HEK293 (cell line): ENCODE data around the gene PCDHGA5.

Experiments used
- CTCF ChIA-PET: fragments of 350-600 bp; formaldehyde crosslinking; extraction: SDS; loops from one replicate; lab custom pipeline; 2021; ENCODE audit warnings: antibody characterized with exemption; lab: Yijun Ruan, JAX
- POLR2A ChIA-PET: fragments of 300-600 bp; formaldehyde crosslinking; extraction: SDS; loops from one replicate; lab custom pipeline; 2020; ENCODE audit warnings: antibody characterized with exemption, inconsistent platforms; lab: Yijun Ruan, JAX
- H3K27ac ChIP-seq: fragments of 200-500 bp; sonication (Bioruptor generic); 2 replicates; pipeline ENCODE4 v1.5.1; 2014; ENCODE audit warnings: low read depth, low read length, control low read depth, inconsistent platforms; ENCODE audit errors: extremely low read depth
- H3K36me3 ChIP-seq, 2 experiments: fragments of 200-500 bp in 1 of 2; sonication (Bioruptor generic) in 1 of 2; 1 replicate in 1 of 2; 2 replicates in 1 of 2; pipeline ENCODE4 v1.5.1; 2014 to 2017; ENCODE audit warnings: inconsistent platforms in 2 of 2, low read length in 2 of 2; ENCODE audit not compliant: control insufficient read depth in 2 of 2, insufficient read depth in 1 of 2
- H3K4me1 ChIP-seq: fragments of 200-500 bp; sonication (Bioruptor generic); 2 replicates; pipeline ENCODE4 v1.5.1; 2014; ENCODE audit warnings: mild to moderate bottlenecking, low read length, inconsistent platforms; ENCODE audit not compliant: control insufficient read depth, insufficient read depth
- H3K4me3 ChIP-seq: 2 replicates; pipeline ENCODE4 v1.5.1; 2011; ENCODE audit warnings: low read depth, mild to moderate bottlenecking, control low read depth, low read length, moderate library complexity
- H3K9me3 ChIP-seq: fragments of 200-500 bp; sonication (Bioruptor generic); 2 replicates; pipeline ENCODE4 v1.5.1; 2014; ENCODE audit warnings: low read depth, low read length, inconsistent platforms; ENCODE audit not compliant: control insufficient read depth, insufficient read depth
- BCL11A ChIP-seq: fragments of 450-650 bp; formaldehyde crosslinking; IDR thresholded peaks from 2 replicates; pipeline ENCODE4 v1.5.1; 2016; ENCODE audit warnings: low read depth, missing biosample characterization, missing genetic modification characterization
- BCL11B ChIP-seq: fragments of 450-650 bp; formaldehyde crosslinking; IDR thresholded peaks from 2 replicates; pipeline ENCODE4 v1.5.1; 2016; ENCODE audit warnings: low read depth, missing biosample characterization, missing genetic modification characterization
- HOXA7 ChIP-seq: sonication (generic); formaldehyde crosslinking; IDR thresholded peaks from 2 replicates; pipeline ENCODE4 v1.8.1; 2022; ENCODE audit warnings: missing genetic modification reagents, borderline replicate concordance
- SCRT2 ChIP-seq: fragments of 450-650 bp; formaldehyde crosslinking; IDR thresholded peaks from 2 replicates; pipeline ENCODE4 v1.5.1; 2016; ENCODE audit warnings: missing biosample characterization, missing genetic modification characterization
- TSHZ1 ChIP-seq: fragments of 450-650 bp; formaldehyde crosslinking; IDR thresholded peaks from 2 replicates; pipeline ENCODE4 v1.5.1; 2016; ENCODE audit warnings: missing biosample characterization, missing genetic modification characterization, borderline replicate concordance
- YY1 ChIP-seq: fragments of 450-650 bp; formaldehyde crosslinking; IDR thresholded peaks from 2 replicates; pipeline ENCODE4 v1.5.1; 2018; ENCODE audit warnings: missing biosample characterization, missing genetic modification characterization
- ZBTB10 ChIP-seq: fragments of 450-650 bp; formaldehyde crosslinking; IDR thresholded peaks from 2 replicates; pipeline ENCODE4 v1.5.1; 2016; ENCODE audit warnings: missing biosample characterization, missing genetic modification characterization
- ZBTB20 ChIP-seq: fragments of 450-650 bp; formaldehyde crosslinking; IDR thresholded peaks from 2 replicates; pipeline ENCODE4 v1.5.1; 2016; ENCODE audit warnings: missing biosample characterization, missing genetic modification characterization
- ZBTB8A ChIP-seq: fragments of 450-650 bp; formaldehyde crosslinking; IDR thresholded peaks from 2 replicates; pipeline ENCODE4 v1.5.1; 2016; ENCODE audit warnings: missing biosample characterization, missing genetic modification characterization
- ZNF146 ChIP-seq: fragments of 450-650 bp; formaldehyde crosslinking; IDR thresholded peaks from 2 replicates; pipeline ENCODE4 v1.5.1; 2016; ENCODE audit warnings: missing biosample characterization, missing genetic modification characterization
- ZNF184 ChIP-seq: fragments of 450-650 bp; IDR thresholded peaks from 2 replicates; pipeline ENCODE4 v1.5.1; 2018; ENCODE audit warnings: missing biosample characterization, mild to moderate bottlenecking, missing genetic modification characterization
- ZNF214 ChIP-seq: fragments of 450-650 bp; formaldehyde crosslinking; IDR thresholded peaks from 2 replicates; pipeline ENCODE4 v1.5.1; 2017; ENCODE audit warnings: missing biosample characterization, mild to moderate bottlenecking, missing genetic modification characterization, borderline replicate concordance
- ZNF248 ChIP-seq: fragments of 450-650 bp; formaldehyde crosslinking; IDR thresholded peaks from 2 replicates; pipeline ENCODE4 v1.5.1; 2017; ENCODE audit warnings: missing biosample characterization, missing genetic modification characterization
- ZNF292 ChIP-seq: fragments of 450-650 bp; formaldehyde crosslinking; IDR thresholded peaks from 2 replicates; pipeline ENCODE4 v1.5.1; 2016; ENCODE audit warnings: low read depth, missing biosample characterization, missing genetic modification characterization, borderline replicate concordance
- ZNF302 ChIP-seq: fragments of 450-650 bp; formaldehyde crosslinking; IDR thresholded peaks from 2 replicates; pipeline ENCODE4 v1.5.1; 2016; ENCODE audit warnings: missing biosample characterization, missing genetic modification characterization, low read depth
- ZNF366 ChIP-seq: fragments of 450-650 bp; formaldehyde crosslinking; conservative IDR thresholded peaks from 2 replicates; pipeline ENCODE4 v1.5.1; 2016; ENCODE audit warnings: missing biosample characterization, missing genetic modification characterization
- ZNF501 ChIP-seq: fragments of 450-650 bp; formaldehyde crosslinking; IDR thresholded peaks from 2 replicates; pipeline ENCODE4 v1.5.1; 2016; ENCODE audit warnings: missing biosample characterization, missing genetic modification characterization
- ZNF514 ChIP-seq: fragments of 450-650 bp; formaldehyde crosslinking; IDR thresholded peaks from 2 replicates; pipeline ENCODE4 v1.5.1; 2016; ENCODE audit warnings: missing biosample characterization, missing genetic modification characterization
- ZNF544 ChIP-seq: fragments of 450-650 bp; formaldehyde crosslinking; IDR thresholded peaks from 2 replicates; pipeline ENCODE4 v1.5.0; 2017; ENCODE audit warnings: missing biosample characterization, missing genetic modification characterization
- ZNF548 ChIP-seq: fragments of 450-650 bp; formaldehyde crosslinking; IDR thresholded peaks from 2 replicates; pipeline ENCODE4 v1.5.1; 2016; ENCODE audit warnings: missing biosample characterization, missing genetic modification characterization
- ZNF654 ChIP-seq: fragments of 450-650 bp; formaldehyde crosslinking; IDR thresholded peaks from 2 replicates; pipeline ENCODE4 v1.5.1; 2016; ENCODE audit warnings: low read depth, missing biosample characterization, missing genetic modification characterization
- ZNF664 ChIP-seq: fragments of 450-650 bp; formaldehyde crosslinking; IDR thresholded peaks from 2 replicates; pipeline ENCODE4 v1.5.1; 2016; ENCODE audit warnings: missing biosample characterization, missing genetic modification characterization
- ZNF677 ChIP-seq: fragments of 450-650 bp; IDR thresholded peaks from 2 replicates; pipeline ENCODE4 v1.5.0; 2018; ENCODE audit warnings: missing biosample characterization, mild to moderate bottlenecking, missing genetic modification characterization, moderate library complexity

Gene PCDHGA5

GRCh38 chr5:141359790-141360426, 4.1 kb upstream of the PCDHGA5 start, which contains the start of gene PCDHGB2:
PCDHGB2 (plus strand) TSS chr5:141359994; CDS start chr5:141360136, 142 bp downstream.
- no peak for TF ChIP-seq ZNF548 (tag by site-specific recombination)
- no peak for TF ChIP-seq ZNF248 (tag by site-specific recombination)
- TF ChIP-seq ZNF146 = no peak
- TF ChIP-seq SCRT2 = no peak
- no peak for TF ChIP-seq ZBTB8A (tag by site-specific recombination)
- TF ChIP-seq ZNF654 (tag by site-specific recombination) = peak; percentile 53
- Histone ChIP-seq H3K27ac (no peak within 1 kb of the TSS), H3K4me1 (no peaks in the 10 kb centered on the region), H3K4me3 (no peak within 1 kb of the TSS), H3K36me3 (no peaks in the 10 kb centered on the region), H3K9me3 (peaks cover 3% of the 10 kb centered on the region; the same call in 1 of the 2 replicates)
- POLR2A ChIA-PET = no interaction called here
- CTCF ChIA-PET = interaction anchor here (0.6 to 2.6 kb wide), 5 partner anchors 10 to 828 kb away, joined by 3 to 12 read pairs (median 5); partner anchors contain the start of gene PCDHGB1

GRCh38 chr5:141360685-141361084, 3.3 kb upstream of the PCDHGA5 start:
- Histone ChIP-seq H3K27ac (no peak overlapping the region), H3K4me3 (no peak overlapping the region), H3K9me3 (peaks cover 3% of the 10 kb centered on the region; the same call in 1 of the 2 replicates), H3K36me3 (no peaks in the 10 kb centered on the region), H3K4me1 (no peaks in the 10 kb centered on the region)
- no peak for TF ChIP-seq ZNF514 (tag by site-specific recombination)
- TF ChIP-seq YY1 (tag by site-specific recombination) = no peak
- no peak for TF ChIP-seq BCL11A (tag by site-specific recombination)
- no peak for TF ChIP-seq ZNF677 (tag by site-specific recombination)
- TF ChIP-seq ZBTB10 = no peak
- TF ChIP-seq HOXA7 = no peak
- no peak for TF ChIP-seq ZNF184 (tag by site-specific recombination)
- no peak for TF ChIP-seq TSHZ1 (tag by site-specific recombination)
- TF ChIP-seq ZNF292 (tag by site-specific recombination) = no peak
- no peak for TF ChIP-seq BCL11B
- no peak for TF ChIP-seq ZNF302 (tag by site-specific recombination)
- no peak for TF ChIP-seq ZNF214 (tag by site-specific recombination)
- no peak for TF ChIP-seq ZBTB20 (tag by site-specific recombination)
- no peak for TF ChIP-seq ZNF544 (tag by site-specific recombination)
- TF ChIP-seq ZNF664 = no peak
- TF ChIP-seq ZNF501 = no peak
- no peak for TF ChIP-seq ZNF366 (tag by site-specific recombination)
- POLR2A ChIA-PET = no interaction called here
- CTCF ChIA-PET = interaction anchor here (0.6 to 1.9 kb wide), 2 partner anchors 31 to 204 kb away, joined by 3 to 9 read pairs; no protein-coding TSS in a partner anchor
